ENCODE results near the gene MEIS2. TPM values are rescaled to one million over a fixed set of nuclear protein-coding genes. Genes with fewer than 3 reads are reported as not detected.

The MEIS2 gene
- total RNA-seq, 1 experiment from 2014 or later = 17.5 TPM

GRCh38 chr15:36925653-36926426, 174.5 kb downstream of the MEIS2 start:
- Histone ChIP-seq H3K4me3 (ENCODE audit: low read length) (no peak overlapping the region), H3K9ac (ENCODE audit: low read length) (no peak overlapping the region), H3K9me3 (ENCODE audit: low read length) (no peaks in the 10 kb centered on the region), H3K36me3 (ENCODE audit: low read depth, low read length) (no peaks in the 10 kb centered on the region), H3K4me2 (ENCODE audit: low read length) (no peak overlapping the region), H4K20me1 (ENCODE audit: low read length) (no peaks in the 10 kb centered on the region), H3K79me2 (ENCODE audit: low read length) (no peaks in the 10 kb centered on the region), H3K27me3 (ENCODE audit: low read length) (no peaks in the 10 kb centered on the region), H3K9me2 (replicated peaks; ENCODE audit: low read length) (no peaks in the 10 kb centered on the region), H2AFZ (ENCODE audit: low read length) (no peak overlapping the region), H3K27ac (ENCODE audit: low read length) (no peak overlapping the region), H3F3A (ENCODE audit: low read length, unreplicated experiment) (no peaks in the 10 kb centered on the region), H3K4me1 (ENCODE audit: insufficient read depth, low read length) (no peaks in the 10 kb centered on the region)
- no TSS peak for BruUV-seq (replicated peaks)
- no peak for ATAC-seq
- intact Hi-C loops (cut with micrococcal nuclease) = no loop called here
- TF ChIP-seq EZH2phosphoT487 (IDR thresholded peaks at IDR 0.05; ENCODE audit: borderline replicate concordance, low read length) = no peak
- no peak for TF ChIP-seq EZH2 (IDR thresholded peaks at IDR 0.05; ENCODE audit: low read length, unreplicated experiment)
- no peak for DNase-seq
- ChIA-PET CTCF (no interaction called here), POLR2A (ENCODE audit: unreplicated experiment) (no interaction called here)

- H3K9me2 ChIP-seq (replicated peaks; ENCODE audit: low read length) = no peaks in the 10 kb centered on the region
- no peaks in the 10 kb centered on the region for H3K4me1 ChIP-seq (ENCODE audit: insufficient read depth, low read length)
- DNase-seq = no peak
- no peaks in the 10 kb centered on the region for H3K79me2 ChIP-seq (ENCODE audit: low read length)
- no peak for ATAC-seq
- H3F3A ChIP-seq (ENCODE audit: low read length, unreplicated experiment) = no peaks in the 10 kb centered on the region
- H3K36me3 ChIP-seq (ENCODE audit: low read depth, low read length) = no peaks in the 10 kb centered on the region
- H3K4me3 ChIP-seq (ENCODE audit: low read length) = no peak overlapping the region
- TF ChIP-seq EZH2phosphoT487 (IDR thresholded peaks at IDR 0.05; ENCODE audit: borderline replicate concordance, low read length) = no peak
- no peak for TF ChIP-seq CTCF (conservative IDR thresholded peaks at IDR 0.05; ENCODE audit: low read depth, low read length)
- TF ChIP-seq EZH2 (IDR thresholded peaks at IDR 0.05; ENCODE audit: low read length, unreplicated experiment) = no peak
- intact Hi-C loops (cut with micrococcal nuclease) = no loop called here
- H2AFZ ChIP-seq (ENCODE audit: low read length) = no peak overlapping the region
- POLR2A ChIA-PET (ENCODE audit: unreplicated experiment) = no interaction called here
- no peak overlapping the region for H3K27ac ChIP-seq (ENCODE audit: low read length)
- H3K27me3 ChIP-seq (ENCODE audit: low read length) = no peaks in the 10 kb centered on the region
- H3K9ac ChIP-seq (ENCODE audit: low read length) = no peak overlapping the region
- H3K9me3 ChIP-seq (ENCODE audit: low read length) = no peaks in the 10 kb centered on the region
- BruUV-seq (replicated peaks) = no TSS peak
- no peak overlapping the region for H3K4me2 ChIP-seq (ENCODE audit: low read length)
- CTCF ChIA-PET = interaction anchor here (0.6 kb wide), 1 partner anchor 34 kb away, joined by 3 read pairs; no protein-coding TSS in a partner anchor
- H4K20me1 ChIP-seq (ENCODE audit: low read length) = no peaks in the 10 kb centered on the region
Observed at GRCh38 chr15:36925049-36925448, 175.3 kb downstream of the MEIS2 start.

- BruUV-seq (replicated peaks) = no TSS peak
- Histone ChIP-seq H3K9me3 (ENCODE audit: low read length) (no peaks in the 10 kb centered on the region), H4K20me1 (ENCODE audit: low read length) (no peaks in the 10 kb centered on the region), H3K4me2 (ENCODE audit: low read length) (no peak overlapping the region), H3K9ac (ENCODE audit: low read length) (no peak overlapping the region), H2AFZ (ENCODE audit: low read length) (no peak overlapping the region), H3K36me3 (ENCODE audit: low read depth, low read length) (no peaks in the 10 kb centered on the region), H3F3A (ENCODE audit: low read length, unreplicated experiment) (no peaks in the 10 kb centered on the region), H3K4me3 (ENCODE audit: low read length) (no peak overlapping the region), H3K79me2 (ENCODE audit: low read length) (no peaks in the 10 kb centered on the region), H3K27me3 (ENCODE audit: low read length) (no peaks in the 10 kb centered on the region), H3K9me2 (replicated peaks; ENCODE audit: low read length) (no peaks in the 10 kb centered on the region), H3K4me1 (ENCODE audit: insufficient read depth, low read length) (no peaks in the 10 kb centered on the region), H3K27ac (ENCODE audit: low read length) (no peak overlapping the region)
- POLR2A ChIA-PET (ENCODE audit: unreplicated experiment) = no interaction called here
- DNase-seq = no peak
- TF ChIP-seq CTCF (conservative IDR thresholded peaks at IDR 0.05; ENCODE audit: low read depth, low read length) (no peak), EZH2phosphoT487 (IDR thresholded peaks at IDR 0.05; ENCODE audit: borderline replicate concordance, low read length) (no peak), EZH2 (IDR thresholded peaks at IDR 0.05; ENCODE audit: low read length, unreplicated experiment) (no peak)
- intact Hi-C loops (cut with micrococcal nuclease) = no loop called here
- no peak for ATAC-seq
- CTCF ChIA-PET = no interaction called here
Observed at GRCh38 chr15:36924034-36924433, 176.3 kb downstream of the MEIS2 start.
